H7 (cell line): ENCODE data around the gene PLD6. TPM values are rescaled to one million over a fixed set of nuclear protein-coding genes. Genes with fewer than 3 reads are reported as not detected.

Source experiments
- DNase-seq: peaks from one replicate; pipeline ENCODE4 v3.0.0; 2012
- H3K27me3 ChIP-seq: 2 replicates; pipeline ENCODE4 v1.6.0; 2011; ENCODE audit warnings: mild to moderate bottlenecking, low read length; ENCODE audit not compliant: control insufficient read depth, insufficient read depth
- H3K36me3 ChIP-seq: replicated peaks from 2 replicates; pipeline ENCODE4 v1.5.1; 2011; ENCODE audit warnings: low read length; ENCODE audit not compliant: control insufficient read depth, insufficient read depth
- H3K4me3 ChIP-seq: 2 replicates; pipeline ENCODE4 v1.5.1; 2011; ENCODE audit warnings: low read depth, mild to moderate bottlenecking, control low read depth, low read length, moderate library complexity; ENCODE audit not compliant: insufficient read depth
- total RNA-seq: library from RNA; depleted of rRNA; stranded (reverse); fragments of >200 nt; shearing (Covaris generic); gene quantifications from 2 replicates; pipeline ENCODE4 v1.2.3, GENCODE V29; 2014

The PLD6 gene
- total RNA-seq, 1 experiment from 2014 or later, result 0.17 TPM

DNA sequence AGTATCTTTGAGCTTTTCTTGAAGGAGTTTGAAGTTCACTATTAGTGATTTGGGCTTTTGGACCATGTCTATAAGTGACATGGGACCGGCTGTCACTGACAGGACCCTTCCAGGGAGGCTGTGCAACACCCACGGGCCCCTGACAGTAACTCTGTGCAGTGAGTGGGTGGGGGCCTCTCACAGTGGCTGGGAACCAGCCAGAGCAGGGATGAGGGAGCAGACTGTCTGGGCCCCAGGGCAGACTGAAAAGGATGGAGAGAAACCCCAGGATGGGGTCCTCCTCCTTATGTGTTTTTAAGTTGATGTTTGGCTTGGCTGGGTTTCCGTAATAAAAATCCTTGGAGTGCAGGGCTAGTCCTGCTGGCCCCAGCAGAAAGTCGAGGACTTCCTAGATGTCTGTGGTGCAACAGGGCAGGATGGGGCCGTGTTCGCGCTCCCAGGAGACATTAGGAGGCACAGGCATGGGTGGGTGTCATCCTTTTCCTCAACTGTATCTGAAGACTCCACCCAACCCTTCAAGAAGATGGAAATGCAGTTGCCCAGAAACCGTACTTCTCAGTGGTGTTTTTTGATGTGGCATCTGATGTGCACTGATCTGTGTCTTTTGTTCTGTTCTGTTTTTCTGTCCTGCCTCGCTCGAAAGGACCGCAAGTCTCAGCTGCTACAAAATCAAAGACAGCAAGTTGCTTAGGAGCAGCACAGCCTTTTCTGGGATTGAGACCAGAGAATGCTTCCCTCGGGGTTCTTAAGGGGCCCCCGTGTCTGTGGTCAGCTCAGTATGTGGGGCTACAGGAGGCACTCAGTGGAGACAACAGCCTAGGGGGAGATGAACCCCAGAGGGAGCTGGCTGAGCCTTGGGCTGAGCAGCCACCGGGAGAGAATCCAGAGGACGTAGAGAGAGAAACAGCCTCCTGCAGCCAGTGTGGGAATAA is 24.2 kb downstream of the PLD6 start:
- Histone ChIP-seq H3K4me3 (no peak overlapping the region), H3K27me3 (no peaks in the 10 kb centered on the region), H3K36me3 (peaks cover 20% of the 10 kb centered on the region)
- DNase-seq, result no peak

DNA sequence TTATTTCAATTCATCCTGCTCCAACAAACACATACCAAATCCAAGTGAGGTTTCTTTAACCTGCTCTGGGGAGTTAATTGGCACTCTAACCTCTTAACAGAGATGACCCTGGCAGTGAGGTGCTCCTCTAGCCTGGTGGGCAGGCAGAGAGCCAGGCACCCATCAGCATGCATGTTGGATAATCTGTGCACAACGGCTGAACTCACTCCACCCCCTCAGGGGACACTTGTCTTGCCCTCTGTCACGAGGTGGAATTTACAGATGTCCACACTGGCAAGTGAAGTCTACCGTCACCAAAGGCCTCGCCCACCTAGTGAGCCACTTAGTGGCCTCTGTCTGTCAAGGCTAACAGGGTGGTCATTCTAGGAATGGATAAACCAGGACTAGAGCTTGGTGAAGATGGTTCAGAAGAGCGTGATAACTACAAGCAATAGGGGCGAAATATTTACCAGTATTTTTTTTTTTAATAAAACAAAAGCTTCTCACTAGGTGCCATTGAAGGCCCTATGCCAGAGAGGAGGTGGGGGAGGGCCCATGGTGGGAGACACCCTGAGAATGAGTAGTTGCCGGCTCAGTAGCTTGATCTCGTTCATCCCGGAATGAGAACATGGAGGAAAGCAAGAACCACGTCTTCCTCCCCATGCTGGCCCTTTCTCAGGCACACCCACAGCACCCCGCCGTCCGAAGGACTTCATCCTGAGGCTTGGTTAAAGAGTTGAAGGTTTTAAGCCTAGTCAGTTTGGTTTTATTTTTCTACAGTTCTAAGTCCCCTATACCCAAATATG is 25.2 kb downstream of the PLD6 start:
- H3K36me3 ChIP-seq, result peaks cover 26% of the 10 kb centered on the region
- no peak for DNase-seq
- H3K4me3 ChIP-seq, result no peak overlapping the region
- H3K27me3 ChIP-seq, result no peaks in the 10 kb centered on the region

DNA sequence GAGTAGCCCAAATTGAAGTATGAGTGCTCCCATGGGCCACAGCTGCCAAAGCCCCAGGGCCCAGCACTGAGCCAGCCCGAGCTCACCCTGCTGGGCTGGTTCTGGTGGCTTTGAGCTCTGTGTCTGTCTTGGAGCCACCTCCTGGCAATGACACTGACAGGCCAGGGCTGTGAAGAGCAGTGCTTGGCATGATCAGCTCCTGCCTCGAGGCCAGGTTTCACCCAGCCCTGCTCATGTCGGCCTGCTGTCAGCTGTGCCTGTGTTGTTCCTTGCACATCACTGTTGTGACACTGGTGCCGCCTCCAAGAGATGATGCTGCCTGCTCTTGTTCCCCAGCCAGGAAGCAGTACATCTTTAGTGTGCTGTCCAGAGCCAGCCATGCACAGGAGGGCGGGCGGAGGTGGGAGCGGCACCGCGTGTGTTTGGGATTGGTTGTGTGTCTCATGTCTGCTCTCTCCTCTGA is 26.0 kb downstream of the PLD6 start:
- DNase-seq, result no peak
- peaks cover 31% of the 10 kb centered on the region for H3K36me3 ChIP-seq
- H3K4me3 ChIP-seq, result no peak overlapping the region
- H3K27me3 ChIP-seq, result no peaks in the 10 kb centered on the region

DNA sequence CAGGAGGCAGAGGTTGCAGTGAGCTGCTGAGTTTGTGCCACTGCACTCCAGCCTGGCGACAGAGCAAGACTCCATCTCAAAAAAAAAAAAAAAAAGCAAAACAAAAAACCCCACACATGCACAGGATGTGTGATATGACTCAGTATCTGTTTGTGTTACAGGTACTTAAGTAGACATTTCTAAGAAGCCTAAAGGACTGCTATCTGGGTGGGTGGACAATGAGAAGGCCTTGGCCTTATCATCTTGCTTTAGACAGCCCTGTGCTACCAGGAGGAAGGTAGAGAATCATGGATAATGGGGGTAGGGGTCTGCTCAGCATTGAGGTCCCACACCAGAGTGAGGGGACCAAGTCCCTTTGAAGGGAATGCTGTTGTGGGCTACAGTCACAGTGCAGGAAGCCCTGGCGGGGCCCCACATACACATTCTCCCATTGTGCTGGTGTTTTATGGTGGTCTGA is 26.7 kb downstream of the PLD6 start:
- Histone ChIP-seq H3K36me3 (peaks cover 31% of the 10 kb centered on the region), H3K27me3 (no peaks in the 10 kb centered on the region), H3K4me3 (no peak overlapping the region)
- DNase-seq, result no peak

DNA sequence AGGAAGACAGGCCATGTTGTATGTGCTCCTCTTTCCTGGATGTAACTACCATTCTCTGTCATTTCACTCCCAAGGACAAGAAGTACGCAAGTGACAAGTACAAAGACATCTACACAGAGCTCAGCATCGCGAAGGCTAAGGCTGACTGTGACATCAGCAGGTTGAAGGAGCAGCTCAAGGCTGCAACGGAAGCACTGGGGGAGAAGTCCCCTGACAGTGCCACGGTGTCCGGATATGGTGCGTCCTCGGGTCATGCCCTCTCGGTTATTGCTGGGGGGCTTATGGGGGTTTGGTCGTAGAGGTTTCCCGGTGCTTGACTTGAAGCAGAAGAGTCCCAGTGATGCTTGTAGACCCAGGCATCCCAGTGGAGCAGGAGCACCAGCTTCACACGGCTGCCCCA is 29.0 kb downstream of the PLD6 start:
- peaks cover 30% of the 10 kb centered on the region for H3K36me3 ChIP-seq
- no peaks in the 10 kb centered on the region for H3K27me3 ChIP-seq
- no peak for DNase-seq
- H3K4me3 ChIP-seq, result no peak overlapping the region

DNA sequence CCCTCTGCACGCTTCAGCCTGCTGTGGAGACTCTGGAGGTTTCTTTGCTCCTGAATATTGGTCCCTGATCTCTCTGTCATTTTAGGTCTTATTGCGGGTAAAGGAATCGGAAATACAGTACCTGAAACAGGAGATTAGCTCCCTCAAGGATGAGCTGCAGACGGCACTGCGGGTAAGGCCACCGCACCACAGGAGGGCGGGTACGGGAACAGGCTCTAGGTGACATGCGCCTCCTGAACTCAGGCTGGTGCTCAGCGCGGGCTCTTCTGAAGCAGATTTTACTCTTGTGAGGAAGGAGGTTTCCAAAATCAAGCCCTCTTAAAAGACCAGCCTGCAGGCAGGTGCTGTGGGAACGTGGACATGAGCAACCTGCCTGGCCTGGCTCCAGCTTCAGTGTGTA is 29.8 kb downstream of the PLD6 start:
- peaks cover 28% of the 10 kb centered on the region for H3K36me3 ChIP-seq
- H3K27me3 ChIP-seq, result no peaks in the 10 kb centered on the region
- H3K4me3 ChIP-seq, result no peak overlapping the region
- DNase-seq, result no peak

DNA sequence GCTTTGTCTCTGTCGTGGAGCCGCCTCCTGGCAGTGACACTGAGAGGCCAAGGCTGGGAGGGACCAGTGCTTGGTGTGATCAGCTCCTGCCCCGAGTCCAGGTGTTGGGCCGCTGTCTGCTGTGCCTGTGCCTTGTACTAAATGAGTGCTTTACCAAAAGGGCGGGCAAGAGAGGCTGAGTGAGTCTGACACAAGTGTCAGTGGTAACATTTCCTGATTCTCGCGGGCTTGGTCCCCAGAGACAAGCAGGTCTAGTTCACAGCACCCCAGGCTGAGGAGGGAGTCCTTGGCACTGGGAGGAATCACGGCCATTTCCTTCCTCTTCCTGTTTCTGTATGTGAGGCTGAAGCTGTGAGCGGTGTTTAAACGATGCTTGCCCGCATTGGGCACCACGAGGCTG is 30.2 kb downstream of the PLD6 start:
- Histone ChIP-seq H3K27me3 (no peaks in the 10 kb centered on the region), H3K4me3 (no peak overlapping the region), H3K36me3 (peaks cover 27% of the 10 kb centered on the region)
- no peak for DNase-seq

DNA sequence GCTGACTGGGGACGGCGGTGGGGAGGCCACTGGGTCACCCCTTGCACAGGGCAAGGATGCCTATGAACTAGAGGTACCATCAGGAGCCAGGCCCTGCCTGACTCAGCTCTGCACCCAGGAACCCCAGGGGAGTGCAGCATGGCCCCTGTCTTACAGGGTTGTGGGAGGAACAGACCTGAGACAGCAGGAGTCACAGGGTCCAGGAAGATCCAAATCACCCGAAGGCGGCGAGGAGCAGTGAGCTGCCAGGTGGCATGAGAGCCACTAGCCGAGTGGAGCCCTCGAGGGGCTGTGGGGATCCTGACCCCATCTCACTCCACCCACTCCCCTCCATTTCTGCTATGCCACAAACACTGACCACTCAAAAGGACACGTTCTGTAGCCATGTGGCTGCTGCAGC is 30.8 kb downstream of the PLD6 start:
- Histone ChIP-seq H3K4me3 (no peak overlapping the region), H3K27me3 (no peaks in the 10 kb centered on the region), H3K36me3 (peaks cover 23% of the 10 kb centered on the region)
- DNase-seq, result no peak

DNA sequence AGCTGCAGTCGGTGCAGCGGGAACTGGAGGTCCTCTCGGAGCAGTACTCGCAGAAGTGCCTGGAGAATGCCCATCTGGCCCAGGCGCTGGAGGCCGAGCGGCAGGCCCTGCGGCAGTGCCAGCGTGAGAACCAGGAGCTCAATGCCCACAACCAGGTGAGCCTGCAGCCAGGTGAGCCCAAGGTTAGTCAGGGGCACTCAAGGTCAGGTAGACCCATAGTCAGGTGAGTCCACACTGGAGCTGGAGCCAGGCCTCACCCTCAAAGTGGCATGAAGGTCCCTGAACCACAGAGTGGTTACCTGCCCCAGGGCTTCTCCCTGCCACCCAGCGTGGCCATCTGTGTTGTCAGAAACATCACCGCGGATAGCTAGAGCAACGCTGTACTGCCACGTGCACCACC is 32.2 kb downstream of the PLD6 start:
- DNase-seq, result no peak
- Histone ChIP-seq H3K36me3 (peaks cover 18% of the 10 kb centered on the region), H3K4me3 (no peak overlapping the region), H3K27me3 (no peaks in the 10 kb centered on the region)

DNA sequence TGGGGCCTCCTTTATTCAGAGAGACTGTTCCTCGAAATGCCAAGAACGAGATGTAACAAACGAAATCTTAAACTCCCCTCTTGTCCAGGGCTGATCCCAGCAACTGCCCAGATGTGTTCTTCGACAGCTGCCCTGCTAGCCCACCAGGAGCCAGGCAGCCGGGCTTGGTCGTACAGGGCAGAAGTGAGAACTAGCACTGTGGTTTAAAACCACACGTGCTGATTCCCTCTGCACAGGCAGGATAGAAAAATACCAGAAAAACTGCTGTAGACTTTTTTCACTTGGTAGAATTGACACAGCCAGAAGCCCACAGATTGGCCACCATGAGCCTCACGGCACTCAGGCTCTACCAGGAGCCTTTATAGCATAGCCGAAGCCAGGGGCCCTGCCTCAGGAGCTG is 33.1 kb downstream of the PLD6 start:
- no peak for DNase-seq
- Histone ChIP-seq H3K4me3 (no peak overlapping the region), H3K36me3 (peaks cover 18% of the 10 kb centered on the region), H3K27me3 (no peaks in the 10 kb centered on the region)

DNA sequence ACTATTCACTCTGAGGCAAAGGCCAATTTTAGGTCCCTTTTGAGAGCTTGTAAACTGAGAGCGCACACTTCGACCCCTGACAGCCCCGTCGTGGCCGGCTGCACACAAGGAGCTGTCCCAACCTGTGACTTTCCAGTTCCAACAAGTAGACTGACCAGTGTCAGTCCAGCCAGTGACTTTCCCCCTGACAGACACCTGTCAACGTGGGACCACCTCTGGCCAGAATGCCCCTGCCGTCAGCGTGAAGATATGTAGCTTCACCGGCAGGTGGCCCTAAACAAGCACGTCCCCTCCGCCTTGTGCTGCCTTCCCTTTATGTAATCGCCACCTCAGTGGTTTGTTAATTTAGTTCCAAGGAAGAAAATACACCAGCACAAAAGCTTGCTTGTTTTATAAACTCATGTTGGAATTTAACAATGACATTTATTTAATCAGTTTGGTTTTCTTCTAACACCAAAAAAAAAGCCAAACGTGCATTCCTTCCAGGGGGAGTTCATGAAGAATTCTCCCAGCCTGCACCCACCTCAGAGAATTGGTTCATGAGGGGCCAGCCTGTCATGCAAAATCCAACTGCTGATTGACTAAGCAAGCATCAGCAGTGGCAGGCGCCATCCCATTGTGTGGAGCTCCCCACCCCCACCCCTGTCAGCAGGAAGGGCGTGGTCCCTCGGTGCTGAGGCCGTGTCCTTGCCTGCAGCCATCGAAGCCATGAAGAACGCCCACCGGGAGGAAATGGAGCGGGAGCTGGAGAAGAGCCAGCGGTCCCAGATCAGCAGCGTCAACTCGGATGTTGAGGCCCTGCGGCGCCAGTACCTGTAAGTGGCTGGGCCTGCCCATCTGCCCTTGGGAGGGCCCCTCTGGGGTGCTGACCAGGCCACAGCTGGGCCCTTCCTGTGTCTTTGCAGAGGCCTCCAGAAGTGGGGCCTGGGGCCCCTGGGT is 33.9 kb downstream of the PLD6 start:
- peak; percentile 65 for DNase-seq
- H3K36me3 ChIP-seq, result peaks cover 16% of the 10 kb centered on the region
- no peak overlapping the region for H3K4me3 ChIP-seq
- no peaks in the 10 kb centered on the region for H3K27me3 ChIP-seq

DNA sequence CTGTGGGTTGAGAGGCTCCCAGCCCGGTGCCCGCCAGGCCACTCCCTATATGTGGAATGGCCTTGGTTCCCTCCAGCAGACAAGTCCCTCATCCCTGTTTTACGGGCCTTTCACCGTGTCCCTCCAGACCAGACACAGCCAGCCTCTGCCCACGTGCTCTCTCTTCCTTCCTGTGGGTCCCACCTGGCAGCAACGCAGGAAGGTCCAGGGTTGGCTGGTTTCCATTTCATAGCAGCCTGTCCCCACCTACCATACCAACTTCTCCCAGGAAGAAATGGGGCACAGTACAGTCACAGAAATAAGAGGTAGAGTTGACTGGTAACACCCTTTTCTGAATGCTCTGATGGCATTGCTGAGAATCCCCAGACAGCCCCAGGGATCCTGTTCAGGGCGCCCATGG is 34.9 kb downstream of the PLD6 start:
- no peaks in the 10 kb centered on the region for H3K27me3 ChIP-seq
- DNase-seq, result no peak
- no peak overlapping the region for H3K4me3 ChIP-seq
- H3K36me3 ChIP-seq, result peaks cover 13% of the 10 kb centered on the region

DNA sequence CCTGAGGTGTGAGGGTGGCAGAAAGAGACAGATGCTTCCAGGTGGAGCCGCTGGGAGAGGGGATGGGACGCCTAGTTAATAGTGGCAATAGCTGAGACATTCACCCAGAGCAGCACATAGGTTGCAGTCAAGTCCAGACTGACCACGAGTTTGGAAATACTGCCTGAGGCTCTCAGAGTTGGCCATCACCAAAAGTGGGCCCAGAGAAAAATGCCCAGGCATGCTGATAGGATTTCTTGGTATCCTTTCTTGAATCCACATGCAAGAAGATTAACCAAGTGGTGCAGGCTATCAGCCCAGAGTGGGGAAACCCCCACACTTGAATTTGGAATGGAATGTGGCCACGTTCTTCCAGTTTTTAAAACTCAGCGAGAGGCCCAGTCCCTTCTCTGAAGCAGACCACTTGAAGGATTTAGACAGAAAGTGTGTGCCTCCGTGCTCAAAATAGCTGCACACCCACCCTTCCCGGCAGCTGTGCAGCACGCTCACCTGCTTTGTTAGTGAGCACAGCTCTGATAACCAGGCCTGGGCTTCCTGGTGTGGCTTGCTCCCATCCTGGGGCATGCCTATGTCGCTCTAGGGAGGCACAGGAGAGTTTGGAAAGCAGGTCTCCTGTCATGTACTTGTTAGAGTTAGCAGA is 35.7 kb downstream of the PLD6 start:
- no peak for DNase-seq
- Histone ChIP-seq H3K4me3 (no peak overlapping the region), H3K36me3 (peaks cover 11% of the 10 kb centered on the region), H3K27me3 (no peaks in the 10 kb centered on the region)

DNA sequence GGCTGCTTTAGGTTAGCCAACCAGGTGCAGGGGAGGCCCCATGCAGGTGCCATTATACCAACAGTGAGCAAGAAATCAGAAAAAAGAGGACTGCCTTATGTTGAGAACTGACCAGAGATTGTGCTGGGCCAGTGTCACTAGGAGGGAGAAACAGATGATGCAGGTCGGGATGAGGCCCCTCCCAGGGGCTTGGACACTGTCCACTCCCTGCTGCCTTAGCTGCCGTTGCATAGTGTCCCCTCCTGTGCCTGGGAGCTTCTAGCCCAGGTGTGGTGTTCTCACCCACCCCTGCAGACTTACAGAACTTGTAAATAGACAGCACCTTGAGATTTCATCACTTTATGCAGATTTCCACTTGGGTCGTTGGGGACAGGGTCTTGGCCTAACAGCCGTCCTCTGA is 36.7 kb downstream of the PLD6 start:
- DNase-seq, result no peak
- no peaks in the 10 kb centered on the region for H3K27me3 ChIP-seq
- H3K4me3 ChIP-seq, result no peak overlapping the region
- H3K36me3 ChIP-seq, result peaks cover 16% of the 10 kb centered on the region
